PC-3 (cell line): Measurements from ENCODE around the gene LMO3.

Experiments
- EZH2 ChIP-seq: fragments of 300-600 bp; sonication (generic); IDR thresholded peaks from one replicate; pipeline ENCODE4 v1.6.1; 2017; ENCODE audit warnings: antibody characterized with exemption, mild to moderate bottlenecking, low read length; ENCODE audit not compliant: unreplicated experiment
- TF ChIP-seq, protein P1 (sequence below): fragments of 300-600 bp; sonication (generic); conservative IDR thresholded peaks from 2 replicates; pipeline ENCODE4 v1.5.1; 2017; ENCODE audit warnings: antibody characterized with exemption, low read depth, mild to moderate bottlenecking, low read length

DNA sequence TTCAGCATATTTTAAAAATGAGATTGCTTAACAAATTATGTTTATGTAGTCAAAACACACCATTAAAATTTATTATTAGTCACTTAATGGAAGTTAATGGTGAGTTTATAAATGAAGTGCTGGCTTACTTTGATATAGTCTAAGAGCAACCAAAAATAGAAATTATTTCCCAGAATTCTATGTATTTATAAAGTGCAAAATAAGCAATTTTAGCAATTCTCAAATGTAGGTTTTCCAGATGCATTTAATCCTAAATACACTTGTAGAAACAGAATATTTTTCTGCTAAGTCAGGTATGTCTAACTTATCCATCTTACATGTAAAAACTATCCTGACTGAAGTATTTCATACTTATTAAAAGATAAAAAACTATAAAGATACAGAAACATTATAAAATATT is 11.2 kb downstream of the LMO3 start:
- TF ChIP-seq, protein P1, sequence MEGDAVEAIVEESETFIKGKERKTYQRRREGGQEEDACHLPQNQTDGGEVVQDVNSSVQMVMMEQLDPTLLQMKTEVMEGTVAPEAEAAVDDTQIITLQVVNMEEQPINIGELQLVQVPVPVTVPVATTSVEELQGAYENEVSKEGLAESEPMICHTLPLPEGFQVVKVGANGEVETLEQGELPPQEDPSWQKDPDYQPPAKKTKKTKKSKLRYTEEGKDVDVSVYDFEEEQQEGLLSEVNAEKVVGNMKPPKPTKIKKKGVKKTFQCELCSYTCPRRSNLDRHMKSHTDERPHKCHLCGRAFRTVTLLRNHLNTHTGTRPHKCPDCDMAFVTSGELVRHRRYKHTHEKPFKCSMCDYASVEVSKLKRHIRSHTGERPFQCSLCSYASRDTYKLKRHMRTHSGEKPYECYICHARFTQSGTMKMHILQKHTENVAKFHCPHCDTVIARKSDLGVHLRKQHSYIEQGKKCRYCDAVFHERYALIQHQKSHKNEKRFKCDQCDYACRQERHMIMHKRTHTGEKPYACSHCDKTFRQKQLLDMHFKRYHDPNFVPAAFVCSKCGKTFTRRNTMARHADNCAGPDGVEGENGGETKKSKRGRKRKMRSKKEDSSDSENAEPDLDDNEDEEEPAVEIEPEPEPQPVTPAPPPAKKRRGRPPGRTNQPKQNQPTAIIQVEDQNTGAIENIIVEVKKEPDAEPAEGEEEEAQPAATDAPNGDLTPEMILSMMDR = no peak
- TF ChIP-seq EZH2 = no peak
